NCI-H2196 (cell line): ENCODE results near the gene SLC26A8.
"Not testable (repeated sequence)": the region's sequence is repeated elsewhere in the genome, so short reads cannot be mapped to it uniquely, and the experiment has no call there.

ENCODE experiments used
- DNase-seq: peaks from one replicate; lab custom pipeline; 2025; ENCODE audit not compliant: unreplicated experiment; lab: John Stamatoyannopoulos, UW

SLC26A8 gene

DNA sequence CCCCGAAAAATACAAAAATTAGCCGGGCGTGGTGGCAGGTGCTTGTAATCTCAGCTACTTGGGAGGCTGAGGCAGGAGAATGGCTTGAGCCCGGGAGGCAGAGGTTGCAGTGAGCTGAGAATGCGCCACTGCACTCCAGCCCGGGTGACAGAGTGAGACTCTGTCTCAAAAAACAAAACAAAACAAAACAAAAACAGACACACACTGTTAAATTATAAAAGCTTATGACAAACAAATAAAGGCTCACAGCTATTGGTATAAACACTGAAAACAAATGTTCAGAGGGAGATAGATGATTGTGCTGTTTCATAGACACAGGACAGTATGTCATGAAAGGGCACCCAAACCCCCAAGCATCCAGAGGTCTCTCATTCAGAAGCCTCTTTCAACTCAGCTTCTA is 107.5 kb downstream of the SLC26A8 start:
- DNase-seq = not testable (repeated sequence)

DNA sequence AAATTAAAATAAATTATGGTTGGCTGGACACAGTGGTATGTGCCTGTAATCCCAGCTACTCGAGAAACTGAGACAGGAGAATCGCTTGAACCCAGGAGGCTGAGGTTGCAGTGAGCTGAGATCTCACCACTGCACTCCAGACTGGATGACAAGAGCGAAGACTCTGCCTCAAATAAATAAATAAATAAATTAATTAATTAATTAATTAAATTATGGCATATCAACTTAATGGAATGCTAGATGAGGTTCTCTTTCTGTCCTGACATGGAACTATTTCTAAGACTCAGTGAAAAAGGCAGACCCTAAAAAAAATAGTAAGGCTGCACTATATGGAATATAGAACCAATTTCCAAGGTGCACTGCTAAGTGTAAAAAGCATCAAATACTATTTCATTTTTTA is 108.4 kb downstream of the SLC26A8 start:
- no peak for DNase-seq

DNA sequence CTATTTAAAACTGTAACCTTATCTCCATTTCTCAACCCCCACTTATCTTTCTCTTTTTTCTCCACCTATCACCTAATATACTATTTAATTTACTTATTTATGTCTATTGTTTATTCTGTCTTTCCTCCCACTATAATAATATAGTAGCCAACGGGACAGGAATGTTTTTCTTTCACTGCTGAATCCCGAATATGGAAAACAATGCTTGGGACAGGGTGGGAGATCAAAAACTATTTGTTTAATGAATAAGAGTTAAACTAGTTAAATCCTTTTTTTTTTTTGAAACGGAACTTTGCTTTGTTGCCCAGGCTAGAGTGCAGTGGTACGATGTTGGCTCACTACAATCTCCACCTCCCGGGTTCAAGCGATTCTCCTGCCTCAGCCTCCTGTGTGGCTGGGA is 109.9 kb downstream of the SLC26A8 start:
- no peak for DNase-seq

DNA sequence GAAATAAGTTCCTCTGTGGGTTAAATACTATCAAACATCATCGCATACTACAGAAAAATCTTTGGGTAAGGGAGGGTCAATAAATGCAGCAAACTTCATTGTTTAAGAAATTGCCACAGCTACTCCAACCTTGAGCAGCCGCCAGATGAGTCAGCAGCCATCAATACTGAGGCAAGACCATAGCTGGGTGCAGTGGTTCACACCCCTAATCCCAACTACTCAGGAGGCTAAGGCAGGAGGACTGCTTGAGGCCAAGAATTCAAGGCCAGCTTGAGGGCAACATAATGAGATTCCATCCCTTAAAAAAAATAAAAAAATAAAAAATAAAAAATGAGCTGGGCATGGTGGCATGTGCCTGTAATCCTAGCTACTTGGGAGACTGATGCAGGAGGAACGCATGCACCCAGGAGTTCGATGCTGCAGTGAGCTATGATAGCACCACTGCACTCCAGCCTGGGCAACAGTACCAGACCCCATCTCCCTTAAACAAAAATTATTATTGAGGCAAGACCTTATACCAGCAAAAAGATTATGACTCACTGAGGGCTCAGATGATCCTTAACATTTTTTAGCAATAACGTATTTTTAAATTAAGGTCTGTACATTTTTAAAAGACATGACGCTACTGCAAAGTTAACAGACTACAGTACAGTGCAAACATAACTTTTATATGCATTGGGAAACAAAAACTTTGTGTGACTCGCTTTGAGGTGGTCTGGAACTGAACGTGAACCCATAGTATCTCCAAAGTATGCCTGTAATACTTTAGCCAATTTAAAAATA is 112.4 kb downstream of the SLC26A8 start:
- no peak for DNase-seq

DNA sequence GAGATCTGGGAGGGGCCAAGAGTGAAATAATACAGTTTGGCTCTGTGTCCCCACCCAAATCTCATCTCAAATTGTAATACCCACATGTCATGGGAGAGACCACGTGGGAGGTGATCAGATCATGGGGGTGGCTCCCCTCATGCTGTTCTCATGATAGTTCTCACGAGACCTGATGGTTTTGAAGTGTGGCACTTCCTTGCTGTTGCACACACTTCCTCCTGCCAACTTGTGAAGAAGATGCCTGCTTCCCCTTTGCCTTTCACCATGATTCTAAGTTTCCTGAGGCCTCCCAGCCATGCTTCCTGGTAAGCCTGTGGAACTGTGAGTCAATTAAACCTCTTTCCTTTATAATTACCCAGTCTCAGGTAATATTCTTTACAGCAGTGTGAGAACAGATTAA is 114.9 kb downstream of the SLC26A8 start:
- DNase-seq = not testable (repeated sequence)

DNA sequence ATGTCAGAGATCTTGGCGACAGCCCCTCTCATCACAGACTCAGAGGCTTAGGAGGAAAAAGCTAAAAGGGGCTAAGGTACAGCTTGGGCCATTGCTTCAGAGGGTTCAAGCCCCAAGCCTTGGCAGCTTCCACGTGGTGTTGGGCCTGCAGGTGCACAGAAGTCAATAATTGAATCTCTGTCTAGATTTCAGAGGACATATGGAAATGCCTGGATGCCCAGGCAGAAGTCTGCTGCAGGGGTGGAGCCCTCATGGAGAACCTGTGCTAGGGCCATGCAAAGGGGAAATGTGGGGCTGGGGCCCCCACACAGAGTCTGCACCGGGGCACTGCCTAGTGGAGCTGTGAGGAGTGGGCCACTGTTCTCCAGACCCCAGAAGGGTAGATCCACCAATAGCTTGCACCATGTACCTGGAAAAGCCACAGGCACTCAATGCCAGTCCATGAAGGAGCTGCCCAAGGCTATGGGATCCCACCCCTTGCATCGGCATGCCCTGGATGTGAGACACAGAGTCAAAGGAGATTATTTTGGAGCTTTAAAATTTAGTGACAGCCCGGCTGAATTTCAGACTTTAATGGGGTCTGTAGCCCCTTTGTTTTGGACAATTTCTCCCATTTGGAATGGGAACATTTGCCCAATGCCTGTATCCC is 115.6 kb downstream of the SLC26A8 start:
- not testable (repeated sequence) for DNase-seq

DNA sequence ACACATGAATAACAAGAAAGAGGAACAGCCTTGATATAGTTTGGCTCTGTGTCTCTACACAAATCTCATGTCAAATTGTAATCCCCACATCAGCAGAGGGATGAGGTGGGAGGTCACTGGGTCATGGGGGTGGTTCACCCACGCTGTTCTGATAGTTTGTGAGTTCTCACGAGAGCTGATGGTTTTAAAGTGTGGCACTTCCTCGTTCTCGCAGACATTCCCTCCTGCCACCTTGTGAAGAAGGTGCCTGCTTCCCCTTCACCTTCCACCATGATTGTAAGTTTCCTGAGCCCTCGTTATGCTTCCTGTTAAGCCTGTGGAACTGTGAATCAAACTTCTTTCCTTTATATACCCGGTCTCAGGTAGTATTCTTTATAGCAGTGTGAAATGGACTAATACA is 116.7 kb downstream of the SLC26A8 start:
- no peak for DNase-seq

DNA sequence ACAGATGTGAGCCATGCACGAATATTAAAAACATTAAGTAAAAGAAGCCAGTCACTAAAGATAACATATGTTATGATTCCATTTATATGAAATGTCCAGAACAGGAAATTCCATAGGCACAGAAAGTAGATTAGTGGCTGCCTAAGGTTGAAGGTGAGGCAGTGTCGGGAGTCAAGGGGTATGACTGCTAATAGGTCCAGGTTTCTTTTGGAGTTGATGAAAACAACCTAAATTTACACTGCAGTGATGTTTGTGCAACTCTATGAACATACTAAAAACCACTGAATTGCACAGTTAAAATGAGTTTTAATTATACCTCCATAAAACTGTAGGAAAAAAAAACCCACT is 118.0 kb downstream of the SLC26A8 start:
- no peak for DNase-seq

DNA sequence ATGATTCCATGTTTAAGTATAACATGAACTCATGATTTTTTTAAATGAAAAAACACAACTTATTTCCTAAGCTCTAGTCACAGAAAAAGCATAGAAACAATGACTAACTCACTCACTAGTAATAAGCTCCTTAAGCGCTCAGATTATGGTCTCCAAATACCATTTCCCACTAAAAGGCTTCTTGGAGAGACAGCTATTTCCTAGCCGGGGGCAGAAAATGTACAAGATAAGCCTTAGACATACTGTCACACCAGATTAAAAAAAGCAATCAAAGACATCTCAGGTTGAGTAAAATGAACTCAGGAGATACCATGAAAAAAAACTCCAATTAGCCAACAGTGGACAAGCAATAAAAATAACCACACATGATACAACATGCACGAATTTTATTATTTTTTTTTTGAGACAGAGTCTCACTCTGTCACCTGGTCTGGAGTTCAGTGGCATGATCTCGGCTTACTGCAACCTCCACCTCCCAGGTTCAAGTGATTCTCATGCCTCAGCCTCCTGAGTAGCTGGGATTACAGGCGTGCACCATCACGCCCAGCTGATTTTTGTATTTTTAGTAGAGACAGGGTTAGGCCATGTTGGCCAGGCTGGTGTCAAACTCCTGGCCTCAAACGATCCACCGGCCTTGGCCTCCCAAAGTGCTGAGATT is 118.5 kb downstream of the SLC26A8 start:
- DNase-seq = no peak

DNA sequence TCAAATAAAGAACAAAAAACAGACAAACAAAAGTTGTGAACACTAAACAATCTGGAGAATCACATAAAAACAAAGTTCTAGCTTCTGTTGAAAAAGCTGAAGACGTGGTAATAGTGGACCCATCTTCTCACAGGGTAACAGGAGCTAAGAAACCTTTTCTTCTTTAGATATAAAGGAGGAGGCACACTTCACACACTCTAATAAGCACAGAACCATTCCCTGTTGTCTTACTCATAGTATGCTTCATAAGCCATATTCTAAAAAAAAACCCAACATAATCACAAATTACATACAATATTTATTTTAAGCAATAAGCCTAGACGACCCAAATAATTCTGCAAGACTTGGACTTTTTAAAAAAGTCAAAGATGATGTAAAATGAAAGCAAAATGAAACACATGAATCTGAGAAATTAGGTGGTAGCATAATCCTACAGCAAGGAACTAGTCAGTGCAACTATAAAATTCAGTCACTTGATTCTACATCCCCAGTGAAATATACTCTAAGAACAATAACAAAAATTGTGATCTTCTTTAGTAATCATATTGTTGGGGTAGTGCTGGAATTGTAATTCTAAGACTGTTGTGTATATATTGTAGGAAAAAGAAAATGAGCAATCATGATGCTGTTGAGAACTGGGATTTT is 119.2 kb downstream of the SLC26A8 start:
- DNase-seq = no peak

DNA sequence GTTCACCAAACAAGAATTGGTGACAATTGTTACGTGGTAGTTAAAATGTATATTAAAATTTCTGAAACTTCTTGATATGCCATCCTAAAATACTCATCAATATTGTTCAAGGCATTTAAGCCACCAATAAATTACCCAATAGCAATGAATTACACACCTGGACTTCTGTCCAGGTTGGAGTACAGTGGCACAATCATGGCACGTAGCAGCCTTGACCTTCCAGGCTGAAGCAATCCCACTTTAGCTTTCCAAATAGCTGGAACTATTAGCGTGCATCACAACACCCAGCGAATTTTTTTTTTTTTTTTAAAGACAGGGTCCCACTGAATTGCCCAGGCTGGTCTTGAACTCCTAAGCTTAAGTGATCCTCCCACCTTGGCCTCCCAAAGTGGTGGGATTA is 120.8 kb downstream of the SLC26A8 start:
- DNase-seq = no peak

DNA sequence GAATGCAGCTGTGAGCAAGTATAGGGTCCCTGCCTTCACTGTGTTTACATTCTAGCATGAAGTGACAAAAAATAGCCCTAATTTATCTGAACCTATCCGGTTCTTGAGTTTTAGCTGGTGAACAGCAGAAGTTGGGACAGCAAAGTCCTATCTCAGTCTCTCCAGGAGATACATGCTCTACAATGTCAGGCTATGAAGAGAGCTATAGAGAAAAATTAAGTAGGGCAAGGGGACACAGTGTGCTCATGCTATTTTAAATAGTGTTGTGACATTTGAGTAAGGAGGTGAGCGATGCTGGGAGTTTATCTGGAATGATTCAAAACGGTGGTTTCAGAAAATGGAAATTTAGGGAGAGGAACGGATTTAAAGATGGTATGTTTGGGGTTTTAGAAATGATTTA is 124.0 kb downstream of the SLC26A8 start:
- no peak for DNase-seq

DNA sequence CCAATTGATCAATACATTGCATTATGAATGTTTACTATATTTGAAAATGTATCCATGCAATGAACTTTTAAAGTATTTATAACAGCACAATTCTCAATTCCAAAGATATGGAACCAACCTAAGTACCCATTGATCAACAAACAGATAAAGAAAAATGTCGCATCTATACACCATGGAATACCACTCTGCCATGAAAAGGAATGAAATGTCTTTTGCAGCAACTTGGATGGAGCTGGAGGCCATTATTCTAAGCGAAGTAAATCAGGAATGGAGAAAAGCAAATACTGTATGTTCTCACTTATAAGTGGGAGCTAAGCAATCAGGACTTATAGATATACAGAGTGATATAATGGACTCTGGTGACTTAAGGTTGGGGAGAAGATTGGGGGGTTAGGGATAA is 126.4 kb downstream of the SLC26A8 start:
- DNase-seq = no peak

DNA sequence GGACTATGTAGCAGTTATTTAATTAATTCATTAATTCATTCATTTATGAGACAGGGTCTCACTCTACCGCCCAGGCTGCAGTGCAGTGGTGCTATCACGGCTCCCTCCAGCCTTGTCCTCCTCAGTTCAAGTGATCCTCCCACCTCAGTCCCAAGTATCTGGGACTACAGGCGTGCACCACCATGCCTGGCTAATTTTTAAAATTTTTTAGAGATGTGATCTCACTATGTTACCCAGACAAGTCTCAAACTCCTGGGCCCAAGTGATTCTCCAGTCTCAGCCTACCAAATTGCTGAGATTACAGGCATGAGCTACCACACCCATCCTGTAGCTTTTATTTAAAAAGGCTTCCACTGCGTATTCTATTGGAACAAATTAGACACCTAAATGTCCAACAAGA is 127.0 kb downstream of the SLC26A8 start:
- no peak for DNase-seq

DNA sequence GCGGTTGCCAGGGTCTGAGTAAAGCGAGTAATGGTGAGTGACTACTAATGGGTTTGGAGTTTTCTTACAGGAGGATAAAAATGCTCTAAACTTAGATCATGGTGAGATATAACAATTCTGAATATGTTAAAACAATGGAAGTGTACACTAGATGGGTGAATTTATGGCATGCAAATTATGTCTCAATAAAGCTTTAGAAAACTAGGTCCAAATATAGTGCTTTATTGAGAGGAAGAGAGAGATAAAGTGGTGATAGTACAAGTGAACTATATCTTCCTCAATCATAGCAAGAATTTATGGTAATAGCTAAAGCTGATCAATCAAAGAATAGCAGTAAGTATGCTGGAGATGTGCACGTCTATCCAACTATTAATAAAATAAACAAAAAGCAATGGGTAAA is 127.4 kb downstream of the SLC26A8 start:
- no peak for DNase-seq

DNA sequence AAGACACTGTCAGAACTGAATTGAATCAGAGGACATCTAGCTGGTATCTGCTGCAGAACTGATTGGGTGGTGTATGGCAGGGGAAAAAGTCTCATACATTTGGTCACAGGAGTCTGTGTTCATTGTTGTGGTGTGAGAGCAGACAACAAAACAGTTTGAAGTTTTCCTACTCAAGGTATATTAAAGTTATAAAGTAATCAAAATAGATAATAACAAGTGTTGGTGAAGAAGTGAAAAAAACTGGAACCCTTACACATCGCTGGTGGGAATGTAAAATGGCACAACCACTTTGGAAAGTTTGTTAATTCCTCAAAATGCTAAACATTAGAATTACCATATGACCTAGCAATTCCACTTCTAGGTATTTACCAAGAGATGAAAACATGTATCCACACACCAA is 128.2 kb downstream of the SLC26A8 start:
- no peak for DNase-seq

DNA sequence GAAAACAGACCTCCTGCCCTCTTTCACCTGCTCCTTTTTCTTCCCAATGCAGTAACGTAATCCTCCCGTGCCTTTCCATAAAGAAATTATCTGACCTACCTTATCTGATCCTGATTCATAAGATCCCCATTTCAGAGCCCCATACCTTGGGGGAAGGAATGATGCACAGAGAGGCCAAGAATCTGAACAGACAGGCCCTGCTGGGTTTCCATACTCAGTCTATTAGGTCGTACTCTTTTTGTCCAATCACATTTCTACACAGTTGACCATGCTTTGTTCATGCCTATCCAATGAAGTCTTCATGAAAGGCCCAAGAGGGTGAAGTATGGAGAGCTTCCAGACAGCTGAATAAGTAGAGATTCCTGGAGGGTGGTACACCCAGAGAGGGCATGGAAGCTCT is 128.9 kb downstream of the SLC26A8 start:
- DNase-seq = no peak

DNA sequence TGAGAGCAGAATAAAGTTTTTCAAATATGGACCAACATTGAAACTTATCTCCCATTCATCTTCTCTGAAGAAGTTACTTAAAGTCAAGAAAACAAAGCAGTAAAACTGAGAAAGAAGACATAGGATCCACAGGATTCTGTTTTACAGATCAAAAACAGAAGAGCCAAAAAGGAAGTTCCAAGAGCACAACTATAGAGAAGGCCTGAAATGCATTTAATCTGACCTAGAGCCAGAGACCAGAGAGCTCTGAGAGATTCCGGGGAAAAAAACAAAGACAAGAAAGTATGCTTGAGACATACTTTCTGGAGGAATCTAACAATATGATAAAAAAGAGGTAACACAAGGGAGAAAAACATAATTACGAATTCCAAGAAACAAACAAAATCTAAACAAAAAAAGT is 129.7 kb downstream of the SLC26A8 start:
- no peak for DNase-seq
